ENCODE results near the gene CACNA1I. TPM values are rescaled to one million over a fixed set of nuclear protein-coding genes. Genes with fewer than 3 reads are reported as not detected.
A peak's percentile ranks its signal among the peaks of the same experiment; 100 is the strongest.

The CACNA1I gene
- total RNA-seq, 1 donor from 2014 or later, result 0.02 TPM

GRCh38 chr22:39617342-39617741 is 46.8 kb downstream of the CACNA1I start:
- no peak for DNase-seq (ENCODE audit: low spot score)
- Mint-ChIP-seq H3K27me3 (ENCODE audit: low read depth) (peaks cover 42% of the 10 kb centered on the region), H3K9me3 (ENCODE audit: low read depth) (peaks cover 2% of the 10 kb centered on the region), H3K36me3 (ENCODE audit: low read depth) (peaks cover 1% of the 10 kb centered on the region), H3K4me1 (ENCODE audit: low read depth) (no peaks in the 10 kb centered on the region), H3K27ac (ENCODE audit: unreplicated experiment) (no peak overlapping the region), H3K4me3 (ENCODE audit: unreplicated experiment) (no peak overlapping the region)
- TF ChIP-seq, protein P1, sequence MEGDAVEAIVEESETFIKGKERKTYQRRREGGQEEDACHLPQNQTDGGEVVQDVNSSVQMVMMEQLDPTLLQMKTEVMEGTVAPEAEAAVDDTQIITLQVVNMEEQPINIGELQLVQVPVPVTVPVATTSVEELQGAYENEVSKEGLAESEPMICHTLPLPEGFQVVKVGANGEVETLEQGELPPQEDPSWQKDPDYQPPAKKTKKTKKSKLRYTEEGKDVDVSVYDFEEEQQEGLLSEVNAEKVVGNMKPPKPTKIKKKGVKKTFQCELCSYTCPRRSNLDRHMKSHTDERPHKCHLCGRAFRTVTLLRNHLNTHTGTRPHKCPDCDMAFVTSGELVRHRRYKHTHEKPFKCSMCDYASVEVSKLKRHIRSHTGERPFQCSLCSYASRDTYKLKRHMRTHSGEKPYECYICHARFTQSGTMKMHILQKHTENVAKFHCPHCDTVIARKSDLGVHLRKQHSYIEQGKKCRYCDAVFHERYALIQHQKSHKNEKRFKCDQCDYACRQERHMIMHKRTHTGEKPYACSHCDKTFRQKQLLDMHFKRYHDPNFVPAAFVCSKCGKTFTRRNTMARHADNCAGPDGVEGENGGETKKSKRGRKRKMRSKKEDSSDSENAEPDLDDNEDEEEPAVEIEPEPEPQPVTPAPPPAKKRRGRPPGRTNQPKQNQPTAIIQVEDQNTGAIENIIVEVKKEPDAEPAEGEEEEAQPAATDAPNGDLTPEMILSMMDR (IDR thresholded peaks at IDR 0.05), result no peak

- H3K27me3 Mint-ChIP-seq (ENCODE audit: low read depth), result peaks cover 37% of the 10 kb centered on the region
- no peaks in the 10 kb centered on the region for H3K4me1 Mint-ChIP-seq (ENCODE audit: low read depth)
- no peaks in the 10 kb centered on the region for H3K36me3 Mint-ChIP-seq (ENCODE audit: low read depth)
- peak overlapping the region; percentile 14 for H3K27ac Mint-ChIP-seq (ENCODE audit: unreplicated experiment)
- no peak for DNase-seq (ENCODE audit: low spot score)
- no peaks in the 10 kb centered on the region for H3K9me3 Mint-ChIP-seq (ENCODE audit: low read depth)
- H3K4me3 Mint-ChIP-seq (ENCODE audit: unreplicated experiment), result no peak overlapping the region
- TF ChIP-seq, protein P1 (IDR thresholded peaks at IDR 0.05), result no peak
These were observed 47.6 kb downstream of the CACNA1I start for GRCh38 chr22:39617970-39618757.

DNA sequence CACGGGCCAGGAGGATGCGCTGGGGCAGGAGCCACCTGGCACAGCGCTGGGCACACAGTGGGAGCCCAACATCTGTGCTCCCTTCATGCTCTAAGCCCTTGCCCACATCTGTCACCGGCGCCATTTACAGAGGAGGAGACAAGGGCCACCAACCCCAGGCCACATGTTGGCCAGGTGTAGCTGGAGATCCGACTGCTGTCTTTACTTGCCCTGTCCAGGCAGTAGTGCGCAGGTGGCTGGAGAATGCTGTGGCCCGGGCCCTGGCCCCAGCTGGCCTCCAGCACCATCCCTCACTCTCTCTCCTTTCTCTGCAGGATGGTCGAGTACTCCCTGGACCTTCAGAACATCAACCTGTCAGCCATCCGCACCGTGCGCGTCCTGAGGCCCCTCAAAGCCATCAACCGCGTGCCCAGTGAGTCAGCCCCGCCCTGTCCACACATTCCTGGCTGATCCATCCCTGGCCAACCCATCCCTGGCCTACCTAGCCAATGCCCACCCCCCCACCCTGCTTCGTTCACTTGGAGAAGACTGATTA is 48.5 kb downstream of the CACNA1I start:
- TF ChIP-seq, protein P1 (IDR thresholded peaks at IDR 0.05), result no peak
- Mint-ChIP-seq H3K27me3 (ENCODE audit: low read depth) (peaks cover 36% of the 10 kb centered on the region), H3K27ac (ENCODE audit: unreplicated experiment) (no peak overlapping the region), H3K9me3 (ENCODE audit: low read depth) (no peaks in the 10 kb centered on the region), H3K4me1 (ENCODE audit: low read depth) (no peaks in the 10 kb centered on the region), H3K36me3 (ENCODE audit: low read depth) (no peaks in the 10 kb centered on the region), H3K4me3 (ENCODE audit: unreplicated experiment) (no peak overlapping the region)
- DNase-seq (ENCODE audit: low spot score), result no peak

DNA sequence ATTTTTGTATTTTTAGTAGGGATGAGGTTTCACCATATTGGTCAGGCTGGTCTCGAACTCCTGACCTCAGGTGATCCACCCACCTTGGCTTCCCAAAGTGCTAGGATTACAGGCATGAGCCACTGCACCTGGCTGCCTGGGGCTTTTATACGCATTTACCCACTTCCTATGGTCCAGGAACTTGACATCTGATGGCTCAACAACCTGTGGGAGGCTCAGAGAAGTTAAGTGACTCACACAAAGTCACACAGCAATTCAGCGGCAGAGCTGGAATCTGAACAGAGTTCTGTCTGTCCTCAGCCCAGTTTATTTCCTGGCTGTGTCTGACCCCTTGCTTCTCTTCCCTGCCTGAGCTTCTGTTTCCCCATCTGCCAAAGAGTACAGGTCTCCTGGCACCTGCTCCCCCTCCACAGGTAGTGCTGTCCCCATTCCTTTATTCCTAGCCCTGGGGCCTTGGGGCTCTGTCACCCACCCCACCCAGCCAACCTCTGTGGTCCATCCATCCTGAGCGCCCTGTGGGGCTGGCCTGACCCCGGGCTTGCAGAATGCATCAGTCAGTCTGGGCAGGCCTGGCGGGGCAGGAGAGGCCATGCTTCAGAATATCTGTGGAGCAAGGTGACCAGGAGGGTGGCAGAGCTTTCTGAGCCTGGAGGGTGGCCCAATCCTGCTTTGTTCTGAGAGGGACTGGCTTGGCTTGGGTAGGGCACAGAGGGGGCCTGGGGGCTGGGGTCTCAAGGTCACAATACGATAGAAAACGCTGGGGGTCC is 50.6 kb downstream of the CACNA1I start:
- no peak for DNase-seq (ENCODE audit: low spot score)
- H3K4me1 Mint-ChIP-seq (ENCODE audit: low read depth), result no peaks in the 10 kb centered on the region
- no peaks in the 10 kb centered on the region for H3K9me3 Mint-ChIP-seq (ENCODE audit: low read depth)
- TF ChIP-seq, protein P1 (IDR thresholded peaks at IDR 0.05), result no peak
- no peak overlapping the region for H3K4me3 Mint-ChIP-seq (ENCODE audit: unreplicated experiment)
- peaks cover 26% of the 10 kb centered on the region for H3K27me3 Mint-ChIP-seq (ENCODE audit: low read depth)
- no peaks in the 10 kb centered on the region for H3K36me3 Mint-ChIP-seq (ENCODE audit: low read depth)
- no peak overlapping the region for H3K27ac Mint-ChIP-seq (ENCODE audit: unreplicated experiment)

DNA sequence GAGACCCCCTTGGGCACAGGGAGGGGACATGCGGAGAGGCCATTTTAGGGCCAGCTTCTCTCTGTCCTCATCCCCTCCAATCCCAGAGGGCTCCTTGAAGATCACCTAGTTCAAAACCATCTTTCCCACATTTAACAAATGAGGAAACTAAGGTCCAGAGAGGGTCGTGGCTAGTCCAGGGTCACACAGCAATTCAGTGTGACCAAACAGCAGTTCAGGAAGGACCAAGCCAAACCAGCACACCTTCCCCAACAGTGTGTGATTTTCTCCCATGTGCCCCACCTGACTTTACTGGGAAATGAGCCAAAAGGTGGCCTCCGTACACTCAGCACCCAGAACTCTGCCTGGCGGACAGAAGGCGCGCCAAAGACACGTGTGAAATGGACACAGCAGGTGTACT is 51.3 kb downstream of the CACNA1I start:
- Mint-ChIP-seq H3K27ac (ENCODE audit: unreplicated experiment) (no peak overlapping the region), H3K27me3 (ENCODE audit: low read depth) (peaks cover 24% of the 10 kb centered on the region), H3K4me3 (ENCODE audit: unreplicated experiment) (no peak overlapping the region), H3K9me3 (ENCODE audit: low read depth) (no peaks in the 10 kb centered on the region), H3K36me3 (ENCODE audit: low read depth) (no peaks in the 10 kb centered on the region), H3K4me1 (ENCODE audit: low read depth) (no peaks in the 10 kb centered on the region)
- TF ChIP-seq, protein P1 (IDR thresholded peaks at IDR 0.05), result no peak
- DNase-seq (ENCODE audit: low spot score), result no peak
